GM19023 (cell line): Measurements from ENCODE around the gene CHRNG.

Source experiments
- ATAC-seq: cut with Tn5 transposase; IDR thresholded peaks from one replicate; pipeline ENCODE4 v1.9.1; 2021; ENCODE audit warnings: mild to moderate bottlenecking, moderate library complexity; ENCODE audit not compliant: unreplicated experiment

Gene CHRNG

GRCh38 chr2:232505856-232506255 is 33.6 kb upstream of the CHRNG start:
- ATAC-seq: no peak

GRCh38 chr2:232506709-232507108 is 32.8 kb upstream of the CHRNG start:
- no peak for ATAC-seq

- ATAC-seq: no peak
Measured at GRCh38 chr2:232508251-232508650, 31.2 kb upstream of the CHRNG start.

GRCh38 chr2:232511336-232511890 is 28.1 kb upstream of the CHRNG start:
- ATAC-seq: no peak

- no peak for ATAC-seq
Measured at GRCh38 chr2:232512602-232513001, 26.9 kb upstream of the CHRNG start.

GRCh38 chr2:232513353-232513752 is 26.1 kb upstream of the CHRNG start:
- no peak for ATAC-seq

- no peak for ATAC-seq
Measured at GRCh38 chr2:232515639-232516038, 23.9 kb upstream of the CHRNG start.

- ATAC-seq: no peak
Measured at GRCh38 chr2:232516551-232516950, 22.9 kb upstream of the CHRNG start.

GRCh38 chr2:232518844-232519243 is 20.6 kb upstream of the CHRNG start:
- no peak for ATAC-seq

- no peak for ATAC-seq
Measured at GRCh38 chr2:232519581-232520438, 19.7 kb upstream of the CHRNG start, which contains the start of gene PRSS56. Gene PRSS56 (plus strand): TSS chr2:232520388. CDS start chr2:232520599, 211 bp downstream.

- ATAC-seq: no peak
Measured at GRCh38 chr2:232520489-232520888, 19.0 kb upstream of the CHRNG start.

- no peak for ATAC-seq
Measured at GRCh38 chr2:232521098-232521497, 18.4 kb upstream of the CHRNG start.

GRCh38 chr2:232521959-232522622 is 17.4 kb upstream of the CHRNG start:
- no peak for ATAC-seq

- no peak for ATAC-seq
Measured at GRCh38 chr2:232522623-232523401, 16.7 kb upstream of the CHRNG start.

- ATAC-seq: no peak
Measured at GRCh38 chr2:232523402-232523681, 16.1 kb upstream of the CHRNG start.

- ATAC-seq: no peak
Measured at GRCh38 chr2:232523682-232524597, 15.6 kb upstream of the CHRNG start.

- no peak for ATAC-seq
Measured at GRCh38 chr2:232524771-232525170, 14.7 kb upstream of the CHRNG start.

- no peak for ATAC-seq
Measured at GRCh38 chr2:232525199-232525598, 14.3 kb upstream of the CHRNG start.

GRCh38 chr2:232525791-232526371 is 13.6 kb upstream of the CHRNG start, which contains the start of gene CHRND:
Gene CHRND (plus strand): TSS chr2:232526160. CDS start chr2:232526216, 56 bp downstream.
- no peak for ATAC-seq
